Stimulated activated naive CD4-positive, alpha-beta T cell treated with Interleukin-2 at 50 U/mL for 16 hours (primary cell): ENCODE measurements around the gene ANKFY1.

Source experiments
- DNase-seq: peaks from one replicate; lab custom pipeline; 2025; lab: John Stamatoyannopoulos, UW

Gene ANKFY1

GRCh38 chr17:4263282-4264215, at the start of gene ANKFY1:
TSS of gene ANKFY1 (minus strand) at chr17:4263979. CDS start at chr17:4263941, 38 bp downstream.
- DNase-seq = peak; percentile 94

GRCh38 chr17:4310354-4311060, 46.7 kb upstream of the ANKFY1 start:
- DNase-seq = no peak

- no peak for DNase-seq
Observed at GRCh38 chr17:4309897-4310296, 46.1 kb upstream of the ANKFY1 start.

- DNase-seq = no peak
Observed at GRCh38 chr17:4307179-4307930, 43.6 kb upstream of the ANKFY1 start.

GRCh38 chr17:4305224-4305623, 41.4 kb upstream of the ANKFY1 start:
- DNase-seq = no peak

GRCh38 chr17:4304417-4305027, 40.7 kb upstream of the ANKFY1 start:
- DNase-seq = peak; percentile 34

GRCh38 chr17:4301066-4301465, 37.3 kb upstream of the ANKFY1 start:
- DNase-seq = no peak

GRCh38 chr17:4297351-4297750, 33.6 kb upstream of the ANKFY1 start:
- DNase-seq = no peak

GRCh38 chr17:4295686-4296085, 31.9 kb upstream of the ANKFY1 start:
- no peak for DNase-seq

GRCh38 chr17:4293572-4293971, 29.8 kb upstream of the ANKFY1 start:
- no peak for DNase-seq

GRCh38 chr17:4287710-4288109, 23.9 kb upstream of the ANKFY1 start:
- no peak for DNase-seq

GRCh38 chr17:4276514-4276913, 12.7 kb upstream of the ANKFY1 start:
- DNase-seq = no peak

GRCh38 chr17:4272972-4273368, 9.2 kb upstream of the ANKFY1 start:
- DNase-seq = no peak

- DNase-seq = no peak
Observed at GRCh38 chr17:4272213-4272971, 8.6 kb upstream of the ANKFY1 start.

- no peak for DNase-seq
Observed at GRCh38 chr17:4270736-4271135, 7.0 kb upstream of the ANKFY1 start.

GRCh38 chr17:4269915-4270314, 6.1 kb upstream of the ANKFY1 start:
- DNase-seq = no peak

GRCh38 chr17:4267402-4267801, 3.6 kb upstream of the ANKFY1 start:
- DNase-seq = no peak

GRCh38 chr17:4266550-4266949, 2.8 kb upstream of the ANKFY1 start:
- no peak for DNase-seq

- no peak for DNase-seq
Observed at GRCh38 chr17:4262703-4263102, 1.1 kb downstream of the ANKFY1 start.

- no peak for DNase-seq
Observed at GRCh38 chr17:4261452-4261851, 2.3 kb downstream of the ANKFY1 start.

- no peak for DNase-seq
Observed at GRCh38 chr17:4258867-4259266, 4.9 kb downstream of the ANKFY1 start.
